ENCODE results near the gene SLITRK3. TPM values are rescaled to one million over a fixed set of nuclear protein-coding genes. Genes with fewer than 3 reads are reported as not detected.

Gene SLITRK3
- total and polyA plus RNA-seq, 2 of the 13 experiments (the other 11 are each of a cell fraction or from before 2014, with no cell fraction given), result not detected

DNA sequence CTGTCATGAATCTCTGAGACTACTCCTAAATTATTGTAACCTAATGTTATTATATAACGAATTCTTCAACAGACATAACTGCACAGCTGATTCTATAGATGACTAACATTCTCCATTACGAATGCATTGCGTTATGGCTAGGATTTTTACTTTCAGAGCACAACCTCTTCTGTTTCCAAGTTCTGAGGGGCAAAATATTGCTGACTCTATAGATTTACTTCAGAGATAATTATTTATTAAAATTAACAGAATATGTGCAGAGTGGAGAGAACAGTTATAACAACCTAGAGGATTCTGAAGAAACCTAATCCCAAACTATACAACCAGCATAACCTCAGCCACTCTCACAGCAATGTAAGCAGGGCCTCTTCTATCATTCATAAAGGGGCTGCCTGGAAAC is 25.9 kb downstream of the SLITRK3 start:
- ATAC-seq, result no peak
- Histone ChIP-seq H3K9me3 (ENCODE audit: low read length) (no peaks in the 10 kb centered on the region), H3K4me1 (ENCODE audit: insufficient read depth, low read length) (no peaks in the 10 kb centered on the region), H3K36me3 (replicated peaks in 1 of 2; ENCODE audit: control insufficient read depth in 1 of 2, insufficient read depth in 2 of 2, low read length in 2 of 2) (no peaks in the 10 kb centered on the region), H3K79me2 (ENCODE audit: insufficient read depth, low read length) (no peaks in the 10 kb centered on the region), H2AFZ (ENCODE audit: low read length) (no peak overlapping the region), H3K9ac (ENCODE audit: insufficient read depth, low read depth, low read length) (no peak overlapping the region), H3K27me3 (ENCODE audit: control insufficient read depth in 1 of 2, insufficient read depth in 2 of 2, low read length in 2 of 2) (no peaks in the 10 kb centered on the region), H3K27ac (ENCODE audit: extremely low read length, insufficient read depth, low read length) (no peak overlapping the region), H3K4me3 (replicated peaks in 1 of 3; ENCODE audit: insufficient read depth in 1 of 3, low read depth in 2 of 3, low read length in 3 of 3) (no peak overlapping the region), H3K4me2 (ENCODE audit: low read depth, low read length) (no peak overlapping the region), H4K20me1 (ENCODE audit: insufficient read depth, low read length) (no peaks in the 10 kb centered on the region)
- no peak for DNase-seq (ENCODE audit: low spot score)
- WGBS (ENCODE audit: low lambda C conversion rate), result 30% methylated on average over 3 of the region's 3 CpGs
- FAIRE-seq, result no peak
- intact Hi-C loops (cut with micrococcal nuclease; ENCODE audit: unreplicated experiment) (no loop called here), in situ Hi-C loops (cut with HindIII; ENCODE audit: extremely low pct_ligation_motif_present, low pct_unique_long_range_greater_than_20kb) (no loop called here)
- no peak for TF ChIP-seq ZMYM4 (CRISPR knock-in tag; IDR thresholded peaks at IDR 0.05)
- TF ChIP-seq ZNF629 (CRISPR knock-in tag; conservative IDR thresholded peaks at IDR 0.05), result no peak
- TF ChIP-seq MAFF (IDR thresholded peaks at IDR 0.05; ENCODE audit: low read depth, low read length), result peak; percentile 51; the same call in 1 of the 2 replicates
- TF ChIP-seq, protein P1, sequence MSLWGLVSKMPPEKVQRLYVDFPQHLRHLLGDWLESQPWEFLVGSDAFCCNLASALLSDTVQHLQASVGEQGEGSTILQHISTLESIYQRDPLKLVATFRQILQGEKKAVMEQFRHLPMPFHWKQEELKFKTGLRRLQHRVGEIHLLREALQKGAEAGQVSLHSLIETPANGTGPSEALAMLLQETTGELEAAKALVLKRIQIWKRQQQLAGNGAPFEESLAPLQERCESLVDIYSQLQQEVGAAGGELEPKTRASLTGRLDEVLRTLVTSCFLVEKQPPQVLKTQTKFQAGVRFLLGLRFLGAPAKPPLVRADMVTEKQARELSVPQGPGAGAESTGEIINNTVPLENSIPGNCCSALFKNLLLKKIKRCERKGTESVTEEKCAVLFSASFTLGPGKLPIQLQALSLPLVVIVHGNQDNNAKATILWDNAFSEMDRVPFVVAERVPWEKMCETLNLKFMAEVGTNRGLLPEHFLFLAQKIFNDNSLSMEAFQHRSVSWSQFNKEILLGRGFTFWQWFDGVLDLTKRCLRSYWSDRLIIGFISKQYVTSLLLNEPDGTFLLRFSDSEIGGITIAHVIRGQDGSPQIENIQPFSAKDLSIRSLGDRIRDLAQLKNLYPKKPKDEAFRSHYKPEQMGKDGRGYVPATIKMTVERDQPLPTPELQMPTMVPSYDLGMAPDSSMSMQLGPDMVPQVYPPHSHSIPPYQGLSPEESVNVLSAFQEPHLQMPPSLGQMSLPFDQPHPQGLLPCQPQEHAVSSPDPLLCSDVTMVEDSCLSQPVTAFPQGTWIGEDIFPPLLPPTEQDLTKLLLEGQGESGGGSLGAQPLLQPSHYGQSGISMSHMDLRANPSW (CRISPR knock-in tag; IDR thresholded peaks at IDR 0.05; ENCODE audit: borderline replicate concordance), result no peak
- TF ChIP-seq MEIS2 (CRISPR knock-in tag; IDR thresholded peaks at IDR 0.05), result no peak
- no peak for TF ChIP-seq ZNF678 (CRISPR knock-in tag; IDR thresholded peaks at IDR 0.05)
- no peak for TF ChIP-seq SOX6 (IDR thresholded peaks at IDR 0.05)
- TF ChIP-seq SOX6 (CRISPR knock-in tag; IDR thresholded peaks at IDR 0.05), result no peak
- TF ChIP-seq RFXANK (CRISPR knock-in tag; IDR thresholded peaks at IDR 0.05), result no peak
- peak; percentile 56 to 76; a peak in 3 of 4 replicates for TF ChIP-seq MAFK (conservative IDR thresholded peaks at IDR 0.05 in 1 of 2, IDR thresholded peaks at IDR 0.05 in 1 of 2; ENCODE audit: low read length in 2 of 2)
- TF ChIP-seq, protein P2, sequence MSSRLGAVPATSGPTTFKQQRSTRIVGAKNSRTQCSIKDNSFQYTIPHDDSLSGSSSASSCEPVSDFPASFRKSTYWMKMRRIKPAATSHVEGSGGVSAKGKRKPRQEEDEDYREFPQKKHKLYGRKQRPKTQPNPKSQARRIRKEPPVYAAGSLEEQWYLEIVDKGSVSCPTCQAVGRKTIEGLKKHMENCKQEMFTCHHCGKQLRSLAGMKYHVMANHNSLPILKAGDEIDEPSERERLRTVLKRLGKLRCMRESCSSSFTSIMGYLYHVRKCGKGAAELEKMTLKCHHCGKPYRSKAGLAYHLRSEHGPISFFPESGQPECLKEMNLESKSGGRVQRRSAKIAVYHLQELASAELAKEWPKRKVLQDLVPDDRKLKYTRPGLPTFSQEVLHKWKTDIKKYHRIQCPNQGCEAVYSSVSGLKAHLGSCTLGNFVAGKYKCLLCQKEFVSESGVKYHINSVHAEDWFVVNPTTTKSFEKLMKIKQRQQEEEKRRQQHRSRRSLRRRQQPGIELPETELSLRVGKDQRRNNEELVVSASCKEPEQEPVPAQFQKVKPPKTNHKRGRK (CRISPR knock-in tag; IDR thresholded peaks at IDR 0.05), result no peak
- no peak for TF ChIP-seq EP300 (IDR thresholded peaks at IDR 0.05; ENCODE audit: low read depth in 2 of 2, low read length in 2 of 2)
- no peak for TF ChIP-seq EP300 (CRISPR knock-in tag; IDR thresholded peaks at IDR 0.05; ENCODE audit: borderline replicate concordance)
- TF ChIP-seq SIN3B (IDR thresholded peaks at IDR 0.05; ENCODE audit: low read length), result no peak
- TF ChIP-seq ZNF33A (CRISPR knock-in tag; IDR thresholded peaks at IDR 0.05; ENCODE audit: borderline replicate concordance), result no peak
- no peak for TF ChIP-seq SATB2 (CRISPR knock-in tag; IDR thresholded peaks at IDR 0.05)
- no peak for TF ChIP-seq PBX2 (CRISPR knock-in tag; IDR thresholded peaks at IDR 0.05)
- ChIA-PET CTCF (ENCODE audit: low intra/inter-chr PET ratio, low total read pairs) (no interaction called here), POLR2A (no interaction called here)
- no TSS peak for BruUV-seq (replicated peaks)

All from HepG2 (cell line).